ENCODE results near the gene RAB5IF. TPM values are rescaled to one million over a fixed set of nuclear protein-coding genes. Genes with fewer than 3 reads are reported as not detected.

RAB5IF gene
- total RNA-seq, 4 donors from 2014 or later, result 60.2 to 94.8 (median 81.6) TPM

DNA sequence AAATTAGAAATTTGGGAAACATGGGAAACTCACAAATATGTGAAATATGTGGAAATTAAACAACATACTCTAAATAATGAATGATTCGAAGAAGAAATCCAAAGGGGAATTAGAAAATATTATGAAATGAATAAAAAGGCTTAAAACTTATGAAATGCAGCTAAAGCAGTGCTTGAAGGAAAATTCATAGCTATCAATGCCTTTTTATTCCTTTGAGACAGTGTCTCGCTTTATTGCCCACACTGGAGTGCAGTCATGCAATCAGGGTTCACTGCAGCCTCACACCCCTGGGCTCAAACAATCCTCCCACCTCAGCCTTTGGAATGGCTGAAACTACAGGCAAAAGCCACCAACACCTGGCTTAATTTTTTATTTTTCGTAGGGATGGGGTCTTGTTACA lies 40.1 kb upstream of the RAB5IF start:
- intact Hi-C loops (cut with DNase I), result no loop called here
- 92% methylated on average over 3 of the region's 3 CpGs for WGBS

DNA sequence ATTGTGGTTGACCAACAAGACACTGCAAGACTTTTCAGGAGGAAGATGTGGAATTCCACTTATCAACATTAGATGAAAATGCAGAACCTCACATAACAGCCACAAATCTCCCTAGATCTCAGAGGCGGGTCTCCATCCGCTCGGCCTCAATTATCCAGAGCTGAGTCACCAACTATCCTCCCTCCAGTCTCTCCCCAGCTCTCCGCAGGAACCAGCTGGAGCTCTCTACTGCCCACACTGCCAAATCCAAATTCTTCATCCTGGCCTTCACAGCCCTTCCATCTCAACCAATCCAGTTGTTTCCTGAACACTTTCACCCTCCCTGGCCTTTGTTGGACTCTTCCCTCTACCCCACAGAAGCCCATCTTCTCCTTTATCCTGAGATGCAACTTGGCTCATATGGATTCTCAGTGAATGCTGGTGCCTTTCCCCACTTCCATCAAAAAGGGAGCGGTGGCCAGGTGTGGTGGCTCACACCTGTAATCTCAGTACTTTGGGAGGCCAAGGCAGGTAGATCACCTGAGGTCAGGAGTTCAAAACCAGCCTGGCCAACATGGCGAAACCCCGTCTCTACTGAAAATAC lies 35.6 kb upstream of the RAB5IF start:
- DNase-seq (ENCODE audit: extremely low spot score), result no peak
- Histone ChIP-seq H3K9me3 (peaks cover 0 to 9% (median 3%) of the 10 kb centered on the region in 4 donors), H3K27ac (replicated peaks in 1 of 4) (no peak overlapping the region), H3K36me3 (no peaks in the 10 kb centered on the region), H3K4me1 (peaks cover 1 to 31% (median 26%) of the 10 kb centered on the region in 4 donors), H3K4me3 (no peak overlapping the region), H3K27me3 (no peaks in the 10 kb centered on the region)
- intact Hi-C loops (cut with DNase I), result no loop called here
- WGBS, result 79% methylated on average over 7 of the region's 7 CpGs
- no peak for TF ChIP-seq POLR2AphosphoS5 (IDR thresholded peaks at IDR 0.05)
- no peak for TF ChIP-seq POLR2A (IDR thresholded peaks at IDR 0.05; ENCODE audit: low read depth)
- TF ChIP-seq EP300 (IDR thresholded peaks at IDR 0.05), result no peak
- TF ChIP-seq, protein P1, sequence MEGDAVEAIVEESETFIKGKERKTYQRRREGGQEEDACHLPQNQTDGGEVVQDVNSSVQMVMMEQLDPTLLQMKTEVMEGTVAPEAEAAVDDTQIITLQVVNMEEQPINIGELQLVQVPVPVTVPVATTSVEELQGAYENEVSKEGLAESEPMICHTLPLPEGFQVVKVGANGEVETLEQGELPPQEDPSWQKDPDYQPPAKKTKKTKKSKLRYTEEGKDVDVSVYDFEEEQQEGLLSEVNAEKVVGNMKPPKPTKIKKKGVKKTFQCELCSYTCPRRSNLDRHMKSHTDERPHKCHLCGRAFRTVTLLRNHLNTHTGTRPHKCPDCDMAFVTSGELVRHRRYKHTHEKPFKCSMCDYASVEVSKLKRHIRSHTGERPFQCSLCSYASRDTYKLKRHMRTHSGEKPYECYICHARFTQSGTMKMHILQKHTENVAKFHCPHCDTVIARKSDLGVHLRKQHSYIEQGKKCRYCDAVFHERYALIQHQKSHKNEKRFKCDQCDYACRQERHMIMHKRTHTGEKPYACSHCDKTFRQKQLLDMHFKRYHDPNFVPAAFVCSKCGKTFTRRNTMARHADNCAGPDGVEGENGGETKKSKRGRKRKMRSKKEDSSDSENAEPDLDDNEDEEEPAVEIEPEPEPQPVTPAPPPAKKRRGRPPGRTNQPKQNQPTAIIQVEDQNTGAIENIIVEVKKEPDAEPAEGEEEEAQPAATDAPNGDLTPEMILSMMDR (IDR thresholded peaks at IDR 0.05), result no peak

More for the DNA sequence above, 40.1 kb upstream of the RAB5IF start:
- Histone ChIP-seq H3K27ac (replicated peaks in 1 of 4) (no peak overlapping the region), H3K4me1 (no peaks in the 10 kb centered on the region), H3K9me3 (peaks cover 0 to 11% (median 3%) of the 10 kb centered on the region in 4 donors), H3K27me3 (no peaks in the 10 kb centered on the region), H3K4me3 (no peak overlapping the region), H3K36me3 (no peaks in the 10 kb centered on the region)
- TF ChIP-seq POLR2AphosphoS5 (IDR thresholded peaks at IDR 0.05) (no peak), POLR2A (IDR thresholded peaks at IDR 0.05; ENCODE audit: low read depth) (no peak), EP300 (IDR thresholded peaks at IDR 0.05) (no peak)
- TF ChIP-seq, protein P1 (IDR thresholded peaks at IDR 0.05), result no peak
- DNase-seq (ENCODE audit: extremely low spot score), result no peak

DNA sequence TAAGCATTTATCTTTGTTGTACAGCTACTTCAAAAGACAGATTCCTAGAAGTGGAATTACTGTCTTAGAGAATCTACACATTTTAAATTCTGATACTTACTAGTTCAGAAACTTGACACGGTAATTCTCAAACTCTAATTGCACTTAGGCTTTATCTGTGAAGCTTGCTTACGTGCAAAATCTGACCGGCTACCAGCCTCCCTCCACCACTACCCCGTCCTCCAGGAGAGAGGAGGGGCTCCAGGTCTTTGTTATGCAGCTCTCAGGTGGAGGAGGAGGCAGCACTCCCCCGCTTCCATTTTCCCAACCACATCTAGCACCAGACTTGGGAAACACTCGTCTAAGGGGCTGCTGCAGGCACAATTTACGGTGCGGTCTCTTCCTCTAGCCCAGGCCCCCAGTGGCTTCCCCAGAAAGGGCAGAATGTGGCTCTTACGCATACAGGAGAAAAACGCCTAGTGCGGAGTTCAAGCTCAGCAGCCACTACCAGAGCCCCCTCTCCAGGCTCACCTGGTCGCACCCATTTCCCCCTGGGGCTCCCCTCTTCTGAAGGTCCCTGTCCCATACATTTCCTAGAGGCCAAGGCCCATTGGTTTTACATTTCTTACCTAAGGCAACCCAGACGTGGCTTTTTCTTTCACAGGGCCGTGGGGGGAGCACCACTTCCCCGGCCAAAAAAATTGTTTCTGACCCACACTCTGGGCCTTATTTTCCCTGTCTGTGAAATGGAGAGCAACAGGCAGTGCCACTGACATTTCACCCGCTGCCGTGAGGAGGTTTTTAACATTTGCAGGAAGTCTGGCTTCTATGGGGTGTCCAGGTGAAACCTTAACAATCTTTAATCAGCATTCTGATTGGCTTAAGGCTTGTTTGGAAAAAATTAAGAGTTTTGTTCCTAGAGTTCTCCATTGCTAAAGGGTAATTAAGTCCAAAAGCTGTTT lies 33.7 kb upstream of the RAB5IF start:
- Histone ChIP-seq H3K9me3 (no peaks in the 10 kb centered on the region), H3K36me3 (no peaks in the 10 kb centered on the region), H3K27me3 (no peaks in the 10 kb centered on the region), H3K27ac (replicated peaks in 1 of 4) (peak overlapping the region; percentile 90 to 95 (median 95)), H3K4me3 (peak overlapping the region in 1 of 4 donors; percentile 92), H3K4me1 (peaks cover 15 to 49% (median 40%) of the 10 kb centered on the region in 4 donors)
- DNase-seq (ENCODE audit: extremely low spot score), result no peak
- WGBS, result 62% methylated on average over 17 of the region's 17 CpGs
- intact Hi-C loops (cut with DNase I), result no loop called here
- TF ChIP-seq EP300 (IDR thresholded peaks at IDR 0.05), result no peak
- TF ChIP-seq POLR2A (IDR thresholded peaks at IDR 0.05; ENCODE audit: low read depth), result no peak
- TF ChIP-seq POLR2AphosphoS5 (IDR thresholded peaks at IDR 0.05), result no peak
- TF ChIP-seq, protein P1 (IDR thresholded peaks at IDR 0.05), result no peak

DNA sequence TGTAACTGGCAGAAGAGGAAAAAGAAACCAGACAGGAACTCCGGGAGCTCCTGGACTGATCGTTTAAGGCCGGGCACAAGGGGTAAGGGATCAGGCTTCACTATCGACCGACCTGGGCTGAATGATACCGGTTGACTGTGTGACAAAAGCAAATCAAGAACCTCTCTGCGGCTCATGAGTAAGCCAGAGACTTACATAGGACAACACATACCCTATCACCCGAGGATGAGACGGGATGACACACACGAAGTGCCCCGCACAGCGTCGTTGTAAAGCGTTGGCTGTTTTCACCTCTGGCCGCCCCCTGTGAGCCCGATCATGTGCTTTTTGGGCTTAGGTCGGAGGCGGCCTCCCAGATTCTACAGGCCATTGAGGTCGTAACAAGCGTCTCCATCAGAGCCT lies 32.9 kb upstream of the RAB5IF start:
- Histone ChIP-seq H3K4me1 (peaks cover 15 to 49% (median 40%) of the 10 kb centered on the region in 4 donors), H3K27ac (replicated peaks in 1 of 4) (peak overlapping the region; percentile 90 to 95 (median 95)), H3K4me3 (peak overlapping the region; percentile 91 to 94 (median 92)), H3K27me3 (no peaks in the 10 kb centered on the region), H3K36me3 (no peaks in the 10 kb centered on the region), H3K9me3 (no peaks in the 10 kb centered on the region)
- intact Hi-C loops (cut with DNase I), result no loop called here
- no peak for DNase-seq (ENCODE audit: extremely low spot score)
- 31% methylated on average over 4 of the region's 20 CpGs for WGBS
- TF ChIP-seq POLR2A (IDR thresholded peaks at IDR 0.05; ENCODE audit: low read depth) (no peak), EP300 (IDR thresholded peaks at IDR 0.05) (no peak), POLR2AphosphoS5 (IDR thresholded peaks at IDR 0.05) (no peak)
- TF ChIP-seq, protein P1 (IDR thresholded peaks at IDR 0.05), result no peak

Data from esophagus muscularis mucosa (tissue), 4 donors.